HUES64 (cell line): ENCODE measurements around the gene EIF5A.

Experiments
- H3K27ac ChIP-seq: 2 replicates; pipeline ENCODE4 v1.7.0; 2013; ENCODE audit warnings: low read depth, low read length, inconsistent platforms
- H3K27me3 ChIP-seq: 2 replicates; pipeline ENCODE4 v1.6.1; 2013; ENCODE audit warnings: mild to moderate bottlenecking, low read length; ENCODE audit not compliant: insufficient read depth
- H3K36me3 ChIP-seq: 2 replicates; pipeline ENCODE4 v1.6.1; 2013; ENCODE audit warnings: mild to moderate bottlenecking, low read length; ENCODE audit not compliant: insufficient read depth
- H3K4me1 ChIP-seq: 2 replicates; pipeline ENCODE4 v1.6.1; 2013; ENCODE audit warnings: mild to moderate bottlenecking, low read length, moderate library complexity; ENCODE audit not compliant: insufficient read depth
- H3K4me3 ChIP-seq: 2 replicates; pipeline ENCODE4 v1.5.1; 2013; ENCODE audit warnings: mild to moderate bottlenecking, low read length, moderate library complexity
- H3K9ac ChIP-seq: 2 replicates; pipeline ENCODE4 v1.6.1; 2013; ENCODE audit warnings: mild to moderate bottlenecking, low read depth, low read length
- H3K9me3 ChIP-seq: 2 replicates; pipeline ENCODE4 v1.6.1; 2013; ENCODE audit warnings: low read depth, low read length; ENCODE audit not compliant: insufficient read depth
- WGBS: fragments of 150-250, 120-280 bp; methylation state at CpG from one replicate; pipeline ENCODE4 v1.1.7; 2013; ENCODE audit warnings: missing lambda C conversion rate; 5-methylcytosine and 5-hydroxymethylcytosine counted together

Gene EIF5A

DNA sequence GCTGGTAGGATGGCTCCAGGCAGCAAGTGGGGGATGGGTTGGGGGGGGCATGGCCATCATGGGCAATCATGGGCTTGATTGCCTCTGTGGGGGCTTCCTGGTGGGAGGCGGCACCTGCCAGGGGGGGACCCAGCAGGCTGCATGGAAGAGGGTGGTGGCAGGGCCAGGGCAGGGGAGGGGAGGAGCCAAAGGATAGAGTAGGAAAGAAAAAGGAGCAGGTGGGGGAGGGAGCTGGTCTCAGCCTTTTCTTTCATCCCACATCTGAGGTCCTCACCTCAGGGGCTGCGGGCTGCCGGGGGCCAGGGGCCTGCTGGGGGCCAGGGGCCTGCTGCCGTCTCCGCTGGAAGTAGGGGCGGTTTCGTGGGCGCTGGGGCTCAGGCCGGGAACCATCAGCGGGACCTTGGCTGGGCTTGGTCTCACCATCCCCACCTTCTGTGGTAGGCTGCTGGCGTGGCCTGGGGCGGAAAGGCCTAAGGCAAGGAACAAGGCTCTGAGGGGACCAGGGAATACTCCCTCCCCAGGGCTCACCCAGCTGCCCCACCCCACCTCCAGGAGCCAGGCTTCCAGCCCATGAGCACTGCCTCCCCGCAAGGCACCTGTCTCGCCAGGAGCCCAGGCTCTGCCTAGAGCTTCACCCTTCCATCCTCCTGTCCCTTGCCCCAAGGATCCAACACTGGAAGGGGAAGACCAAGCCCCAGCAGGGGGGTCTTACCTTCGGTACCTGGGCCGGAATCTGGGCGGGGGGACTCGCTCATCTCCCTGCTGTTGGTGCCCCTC is 18.0 kb upstream of the EIF5A start:
- H3K4me1 ChIP-seq, result 0 out of 2 replicates have a peak, but pooled peaks cover 10% of the 10 kb centered on the region
- no peak overlapping the region for H3K9ac ChIP-seq
- WGBS, result 77% methylated on average over 18 of the region's 18 CpGs
- no peak overlapping the region for H3K4me3 ChIP-seq
- H3K9me3 ChIP-seq, result no peaks in the 10 kb centered on the region
- peaks cover 20% of the 10 kb centered on the region for H3K27me3 ChIP-seq
- no peak overlapping the region for H3K27ac ChIP-seq
- H3K36me3 ChIP-seq, result peaks cover 2% of the 10 kb centered on the region; the same call in 1 of the 2 replicates

DNA sequence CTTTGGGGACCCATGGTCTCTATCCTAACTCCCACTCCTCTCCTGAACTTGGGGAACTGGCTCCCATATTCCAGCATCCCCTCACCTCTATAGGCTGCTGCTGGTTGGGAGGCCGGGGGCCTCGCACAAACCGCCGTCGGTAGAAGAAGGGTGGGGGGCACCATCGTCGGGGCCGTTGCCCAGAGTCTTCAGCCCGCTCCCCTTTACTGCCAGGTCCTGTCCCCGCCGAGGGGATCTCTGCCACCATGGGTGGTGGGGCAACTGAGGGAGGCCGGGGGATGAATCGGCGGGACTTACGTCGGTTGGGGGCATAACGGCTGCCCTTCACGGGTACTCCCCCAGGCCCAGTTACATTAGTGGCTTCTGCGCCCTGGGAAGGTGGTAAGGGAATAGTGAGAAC is 17.3 kb upstream of the EIF5A start:
- Histone ChIP-seq H3K36me3 (no peaks in the 10 kb centered on the region; the same call in 1 of the 2 replicates), H3K9me3 (no peaks in the 10 kb centered on the region), H3K4me3 (no peak overlapping the region), H3K4me1 (0 out of 2 replicates have a peak, but pooled peaks cover 10% of the 10 kb centered on the region), H3K27ac (no peak overlapping the region), H3K9ac (no peak overlapping the region), H3K27me3 (peaks cover 25% of the 10 kb centered on the region)
- WGBS, result 94% methylated on average over 18 of the region's 19 CpGs

DNA sequence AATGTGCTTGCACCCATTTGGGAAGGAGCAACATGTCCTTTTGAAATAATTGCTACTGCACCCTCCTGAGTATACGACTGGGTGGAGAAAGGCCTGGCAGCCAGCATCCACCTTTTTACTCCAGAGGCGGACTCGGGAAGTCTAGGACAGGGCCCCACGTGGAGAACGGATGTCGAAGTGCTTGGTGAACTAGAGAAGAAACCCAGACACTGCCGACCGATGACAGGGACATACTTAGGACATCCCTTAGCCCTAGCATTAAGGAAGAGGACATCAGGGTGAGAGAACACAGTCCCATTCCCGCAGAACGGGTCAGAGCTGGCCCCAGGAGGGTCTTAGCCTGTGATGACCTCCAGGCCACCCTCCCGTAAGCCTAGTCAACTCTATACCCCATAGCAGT is 16.7 kb upstream of the EIF5A start:
- Histone ChIP-seq H3K36me3 (no peaks in the 10 kb centered on the region; the same call in 1 of the 2 replicates), H3K4me1 (0 out of 2 replicates have a peak, but pooled peaks cover 10% of the 10 kb centered on the region), H3K9me3 (no peaks in the 10 kb centered on the region), H3K4me3 (no peak overlapping the region), H3K27ac (no peak overlapping the region), H3K9ac (no peak overlapping the region), H3K27me3 (peaks cover 30% of the 10 kb centered on the region)
- WGBS, result 88% methylated on average over 11 of the region's 11 CpGs

DNA sequence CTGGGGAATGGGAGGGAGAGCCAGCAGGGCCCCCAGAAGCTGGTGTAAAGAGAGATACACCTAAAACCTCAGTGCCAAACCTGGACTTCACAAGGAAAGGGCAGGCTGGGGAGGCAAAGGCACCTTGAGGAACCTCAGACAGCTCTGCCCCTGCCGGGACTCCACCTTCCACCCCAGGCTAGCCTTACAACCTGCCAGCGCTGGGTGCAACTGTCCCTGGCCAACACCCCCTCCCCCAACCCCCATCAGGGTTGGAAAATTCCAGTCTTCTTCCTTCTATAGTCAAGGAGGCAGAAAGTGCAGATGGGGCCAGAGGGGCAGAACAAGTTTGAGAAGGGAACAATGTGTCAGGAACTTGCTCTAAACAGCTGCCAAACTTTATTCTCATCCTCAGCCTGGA is 15.2 kb upstream of the EIF5A start:
- Histone ChIP-seq H3K9me3 (no peaks in the 10 kb centered on the region), H3K9ac (no peak overlapping the region), H3K27ac (no peak overlapping the region), H3K36me3 (no peaks in the 10 kb centered on the region), H3K27me3 (peaks cover 43% of the 10 kb centered on the region), H3K4me1 (0 out of 2 replicates have a peak, but pooled peaks cover 10% of the 10 kb centered on the region), H3K4me3 (no peak overlapping the region)
- WGBS, result 90% methylated on average over 2 of the region's 2 CpGs

DNA sequence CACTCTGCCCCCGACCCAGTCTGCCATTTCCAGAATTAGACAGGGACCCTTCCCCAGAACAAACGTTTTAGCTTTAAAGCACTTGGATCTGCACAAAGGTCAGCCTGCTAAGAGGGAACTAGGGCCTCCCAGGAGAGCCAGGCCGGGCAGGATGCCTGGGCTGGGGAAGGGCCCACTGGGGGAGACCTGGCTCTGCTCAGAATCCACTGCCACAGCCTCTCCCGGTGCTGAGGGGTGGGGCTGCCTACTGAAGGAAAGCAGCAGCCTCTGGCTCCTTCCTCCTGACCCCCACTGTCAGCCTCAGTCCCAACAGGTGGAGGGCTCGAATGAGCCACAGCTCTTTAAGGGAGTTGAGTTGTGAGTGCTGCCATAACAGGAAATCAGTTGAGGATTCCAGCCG is 14.7 kb upstream of the EIF5A start:
- H3K4me1 ChIP-seq, result 0 out of 2 replicates have a peak, but pooled peaks cover 10% of the 10 kb centered on the region
- WGBS, result 68% methylated on average over 4 of the region's 6 CpGs
- H3K27me3 ChIP-seq, result peaks cover 44% of the 10 kb centered on the region
- H3K9me3 ChIP-seq, result no peaks in the 10 kb centered on the region
- no peak overlapping the region for H3K4me3 ChIP-seq
- no peak overlapping the region for H3K9ac ChIP-seq
- no peaks in the 10 kb centered on the region for H3K36me3 ChIP-seq
- no peak overlapping the region for H3K27ac ChIP-seq

DNA sequence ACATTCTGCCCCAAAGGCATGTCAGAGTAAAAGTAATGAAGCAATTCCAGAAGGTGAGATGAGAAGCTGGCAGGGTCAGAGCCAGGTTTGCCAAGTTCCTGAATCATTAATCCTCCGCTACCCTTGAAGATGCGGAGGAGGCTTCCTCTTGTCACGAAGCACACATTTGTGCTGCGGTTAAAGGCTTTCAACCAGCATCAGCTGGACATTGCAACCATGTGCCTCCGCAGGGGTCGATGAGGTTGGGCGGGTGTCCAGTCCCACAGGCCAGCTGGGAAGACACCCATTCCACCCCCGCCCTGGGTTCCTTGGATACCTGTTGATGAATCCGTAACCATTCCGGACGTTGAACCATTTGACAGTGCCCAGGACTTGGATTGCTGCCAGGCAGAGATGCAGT is 14.3 kb upstream of the EIF5A start:
- no peak overlapping the region for H3K27ac ChIP-seq
- H3K9ac ChIP-seq, result no peak overlapping the region
- no peaks in the 10 kb centered on the region for H3K36me3 ChIP-seq
- H3K27me3 ChIP-seq, result peaks cover 44% of the 10 kb centered on the region
- 92% methylated on average over 11 of the region's 11 CpGs for WGBS
- H3K4me3 ChIP-seq, result no peak overlapping the region
- H3K4me1 ChIP-seq, result 0 out of 2 replicates have a peak, but pooled peaks cover 10% of the 10 kb centered on the region
- no peaks in the 10 kb centered on the region for H3K9me3 ChIP-seq

DNA sequence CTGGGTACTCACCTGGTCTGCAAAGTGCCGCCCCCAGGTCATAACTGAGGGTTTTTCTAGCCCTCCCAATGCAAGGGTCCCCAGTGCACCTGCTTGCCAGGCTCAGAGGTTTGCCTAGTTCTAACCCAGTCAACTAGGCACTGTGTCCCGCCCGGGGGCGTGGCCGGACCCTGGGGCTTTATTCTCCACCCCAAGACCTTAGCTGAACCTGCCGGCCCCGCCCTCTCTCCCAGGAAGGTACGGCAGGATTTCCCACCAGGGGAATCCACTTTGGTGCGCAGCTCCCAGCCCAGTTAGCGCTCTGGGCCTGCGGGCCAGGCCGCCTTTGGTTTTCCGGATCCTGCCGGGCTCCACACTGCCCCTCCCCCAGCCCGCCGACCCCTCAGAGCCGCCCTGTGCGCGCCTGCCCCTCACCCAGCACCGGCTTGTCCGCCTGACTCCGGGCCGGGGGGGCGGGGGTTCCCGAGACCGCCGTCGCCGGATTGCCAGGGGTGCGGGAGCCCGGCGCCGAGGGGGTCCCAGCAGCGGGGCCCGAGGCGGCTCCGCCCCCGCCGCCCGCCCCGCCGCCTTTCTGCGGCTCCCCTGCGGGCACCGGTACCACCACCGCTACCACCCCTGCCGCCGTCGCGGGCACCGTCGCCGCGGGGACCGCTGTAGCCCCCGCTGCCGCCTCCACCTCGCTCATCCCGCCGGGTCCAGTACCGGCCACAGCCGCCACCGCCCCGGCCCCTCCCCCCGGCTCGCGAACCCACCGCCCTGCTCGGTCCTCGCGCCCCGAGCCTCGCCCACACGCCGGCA is 13.4 kb upstream of the EIF5A start:
- 0 out of 2 replicates have a peak, but pooled peaks cover 10% of the 10 kb centered on the region for H3K4me1 ChIP-seq
- peak overlapping the region; percentile 77; the same call in 1 of the 2 replicates for H3K27ac ChIP-seq
- H3K9ac ChIP-seq, result no peak overlapping the region; the same call in 1 of the 2 replicates
- WGBS, result 2% methylated on average over 75 of the region's 75 CpGs
- peaks cover 47% of the 10 kb centered on the region for H3K27me3 ChIP-seq
- no peaks in the 10 kb centered on the region for H3K36me3 ChIP-seq
- H3K4me3 ChIP-seq, result peak overlapping the region; percentile 47
- H3K9me3 ChIP-seq, result no peaks in the 10 kb centered on the region

DNA sequence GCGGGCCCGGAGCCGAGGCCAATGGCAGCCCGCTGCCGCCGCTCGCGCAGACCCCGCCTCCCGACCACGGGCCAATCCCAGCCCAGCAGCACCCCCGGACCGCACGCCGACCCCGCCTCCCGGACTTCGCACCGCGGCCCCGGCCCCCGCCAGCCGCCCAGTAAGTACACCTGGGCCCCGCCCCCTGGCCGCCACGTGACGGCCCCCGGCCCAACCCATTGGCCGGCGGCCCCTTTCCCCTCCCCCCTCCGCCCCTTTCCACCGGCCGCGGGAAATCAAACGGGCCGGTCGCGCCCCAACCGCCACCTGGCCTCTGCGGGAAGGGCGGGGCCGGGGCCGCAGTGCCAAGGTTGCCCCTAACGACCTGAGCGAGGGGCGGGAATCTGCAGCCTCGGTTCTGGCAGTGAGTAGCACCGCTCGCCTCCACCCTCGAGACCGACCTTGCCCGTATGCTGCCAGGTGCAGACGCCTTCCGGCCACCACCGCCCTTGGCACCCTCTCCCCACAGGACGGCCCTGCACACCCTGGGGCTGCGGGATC is 12.7 kb upstream of the EIF5A start, which contains the start of gene YBX2:
TSS of gene YBX2 (minus strand) at position 26 of the 540 bp plus-strand sequence. CDS start 139 bp downstream, outside the sequence.
- 2% methylated on average over 57 of the region's 57 CpGs for WGBS
- H3K9ac ChIP-seq, result no peak within 1 kb of the TSS; the same call in 1 of the 2 replicates
- H3K36me3 ChIP-seq, result no peaks in the 10 kb centered on the region
- H3K4me1 ChIP-seq, result 0 out of 2 replicates have a peak, but pooled peaks cover 10% of the 10 kb centered on the region
- no peaks in the 10 kb centered on the region for H3K9me3 ChIP-seq
- H3K4me3 ChIP-seq, result peak within 1 kb of the TSS; percentile 60
- H3K27me3 ChIP-seq, result peaks cover 47% of the 10 kb centered on the region
- H3K27ac ChIP-seq, result peak within 1 kb of the TSS; percentile 77; the same call in 1 of the 2 replicates

DNA sequence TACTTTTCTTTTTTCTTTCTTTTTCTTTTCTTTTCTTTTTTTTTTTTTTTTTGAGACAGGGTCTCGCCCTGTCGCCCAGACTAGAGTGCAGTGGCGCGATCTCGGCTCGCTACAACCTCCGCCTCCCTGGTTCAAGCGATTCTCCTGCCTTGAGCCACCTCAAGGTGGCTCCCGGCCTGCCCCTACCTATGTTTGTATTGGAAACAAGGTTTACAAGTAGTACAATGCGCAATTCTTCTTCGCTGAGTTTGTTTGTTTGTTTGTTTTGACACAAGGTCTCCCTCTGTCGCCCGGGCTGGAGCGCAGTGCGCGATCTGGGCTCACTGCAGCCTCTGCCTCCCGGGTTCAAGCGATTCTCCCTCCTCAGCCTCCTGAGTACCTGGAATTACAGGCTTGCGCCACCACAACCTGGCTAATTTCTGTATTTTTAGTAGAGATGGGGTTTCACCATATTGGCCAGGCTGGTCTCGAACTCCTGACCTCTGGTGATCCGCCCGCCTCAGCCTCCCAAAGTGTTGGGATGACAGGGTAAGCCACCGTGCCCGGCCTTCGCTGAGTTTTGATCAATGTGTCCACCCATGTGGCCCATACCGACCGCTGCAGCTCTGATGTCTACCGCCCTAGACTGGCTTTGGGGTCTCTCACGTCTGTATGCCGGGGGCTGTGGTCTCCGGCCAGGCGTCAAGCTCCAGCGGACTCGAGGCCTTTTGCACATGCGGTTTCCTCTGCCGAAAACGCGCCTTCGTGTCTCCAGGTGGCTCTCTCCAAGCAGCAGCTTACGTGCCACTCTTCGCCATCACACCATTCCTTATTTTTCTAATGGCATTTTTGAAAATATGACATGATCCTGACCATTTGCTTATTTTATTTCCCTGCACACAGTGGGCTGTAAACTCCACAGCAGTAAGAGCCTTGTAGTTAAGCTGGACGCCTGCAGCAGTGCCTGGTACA is 11.9 kb upstream of the EIF5A start:
- Histone ChIP-seq H3K9me3 (no peaks in the 10 kb centered on the region), H3K4me3 (peak overlapping the region; percentile 60), H3K4me1 (0 out of 2 replicates have a peak, but pooled peaks cover 10% of the 10 kb centered on the region), H3K9ac (no peak overlapping the region), H3K27me3 (peaks cover 47% of the 10 kb centered on the region), H3K27ac (no peak overlapping the region), H3K36me3 (no peaks in the 10 kb centered on the region)
- 65% methylated on average over 42 of the region's 42 CpGs for whole genome bisulfite sequencing
